Right atrium auricular region (tissue), 2 donors: ENCODE results near the gene DAAM2. TPM values are rescaled to one million over a fixed set of nuclear protein-coding genes. Genes with fewer than 3 reads are reported as not detected.
A peak's percentile ranks its signal among the peaks of the same experiment; 100 is the strongest.

Experiments
- DNase-seq: peaks from one replicate; pipeline ENCODE4 v3.0.0-alpha.2; 2019; ENCODE audit warnings: low spot score
- H3K27ac ChIP-seq, 2 donors: fragments of 200-600 bp; sonication (generic); 1 replicate in 1 of 2; 2 replicates in 1 of 2; pipeline ENCODE4 v1.5.1; 2016 to 2019
- H3K27me3 ChIP-seq, 2 donors: fragments of 200-600 bp; sonication (generic); one replicate each; pipeline versions ENCODE4 v1.5.1 to v1.6.0; 2017 to 2019
- H3K36me3 ChIP-seq: fragments of 200-600 bp; sonication (generic); one replicate; pipeline ENCODE4 v1.5.1; 2016
- H3K4me1 ChIP-seq, 2 donors: fragments of 200-600 bp; sonication (generic); one replicate each; pipeline versions ENCODE4 v1.5.1 to v1.6.0; 2017 to 2019
- H3K4me3 ChIP-seq, 2 donors: fragments of 200-600 bp; sonication (generic); 1 replicate in 1 of 2; 2 replicates in 1 of 2; pipeline ENCODE4 v1.5.1; 2017 to 2019; ENCODE audit warnings: mild to moderate bottlenecking in 1 of 2, moderate library complexity in 1 of 2
- H3K9me3 ChIP-seq, 2 donors: fragments of 200-600 bp; sonication (generic); one replicate each; pipeline ENCODE4 v1.5.1; 2019
- total RNA-seq, 2 donors: library from RNA; depleted of rRNA; stranded (reverse); fragments of >200 nt; gene quantifications; one replicate each; pipeline ENCODE4 v1.1.0, GENCODE V29; 2016
- TF ChIP-seq, protein P1 (sequence below), 2 donors: fragments of 200-600 bp; sonication (generic); IDR thresholded peaks; one replicate each; pipeline ENCODE4 v1.5.1; 2019; ENCODE audit warnings: antibody characterized with exemption in 2 of 2

DAAM2 gene
- total RNA-seq, 2 donors from 2014 or later = 8.3 to 9.7 TPM

DNA sequence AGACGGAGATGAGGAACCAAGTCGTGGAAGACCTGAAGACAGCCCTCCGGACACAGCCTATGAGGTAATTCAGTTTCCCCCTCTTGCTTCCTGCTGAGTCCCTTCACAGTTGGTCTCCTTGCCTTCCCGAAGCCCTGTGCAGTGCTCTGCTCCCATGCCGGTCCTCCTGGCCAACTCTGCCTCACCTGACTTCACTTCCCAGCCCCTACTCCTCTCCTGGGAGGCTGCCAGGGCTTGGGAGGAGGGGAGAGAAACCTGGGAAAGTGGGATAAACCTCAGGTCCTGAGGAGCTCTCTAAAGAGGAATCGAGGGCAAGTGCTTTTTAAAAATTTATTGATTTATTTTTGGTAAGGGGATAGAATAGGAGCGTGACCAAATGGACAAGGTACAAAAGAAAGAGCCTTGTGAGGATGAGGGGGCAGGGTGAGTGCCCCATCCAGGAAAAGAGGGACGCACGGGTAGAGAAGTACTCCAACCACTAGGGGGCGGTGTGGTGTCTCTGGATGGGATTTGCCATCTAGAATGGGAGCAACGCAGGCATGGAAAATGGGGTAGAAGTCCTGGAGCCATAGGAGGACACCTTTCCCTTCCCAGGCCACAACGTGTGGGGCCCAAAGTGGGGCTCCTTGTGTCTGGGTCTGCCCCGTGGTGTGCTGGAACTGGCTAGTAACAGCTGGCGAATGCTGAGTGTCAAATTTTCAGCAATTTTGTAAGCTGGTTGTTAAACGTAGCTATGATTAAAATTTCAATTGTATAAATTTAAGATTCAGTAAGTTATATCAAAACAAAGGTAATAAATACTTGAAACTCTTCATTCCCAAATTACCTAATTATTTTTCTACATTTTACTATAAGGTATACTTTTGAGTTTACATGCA, 73.1 kb downstream of the DAAM2 start:
- peak; percentile 83 for DNase-seq
- H3K36me3 ChIP-seq = no peaks in the 10 kb centered on the region
- H3K27ac ChIP-seq = no peak overlapping the region
- no peaks in the 10 kb centered on the region for H3K4me1 ChIP-seq
- H3K4me3 ChIP-seq = no peak overlapping the region
- TF ChIP-seq, protein P1, sequence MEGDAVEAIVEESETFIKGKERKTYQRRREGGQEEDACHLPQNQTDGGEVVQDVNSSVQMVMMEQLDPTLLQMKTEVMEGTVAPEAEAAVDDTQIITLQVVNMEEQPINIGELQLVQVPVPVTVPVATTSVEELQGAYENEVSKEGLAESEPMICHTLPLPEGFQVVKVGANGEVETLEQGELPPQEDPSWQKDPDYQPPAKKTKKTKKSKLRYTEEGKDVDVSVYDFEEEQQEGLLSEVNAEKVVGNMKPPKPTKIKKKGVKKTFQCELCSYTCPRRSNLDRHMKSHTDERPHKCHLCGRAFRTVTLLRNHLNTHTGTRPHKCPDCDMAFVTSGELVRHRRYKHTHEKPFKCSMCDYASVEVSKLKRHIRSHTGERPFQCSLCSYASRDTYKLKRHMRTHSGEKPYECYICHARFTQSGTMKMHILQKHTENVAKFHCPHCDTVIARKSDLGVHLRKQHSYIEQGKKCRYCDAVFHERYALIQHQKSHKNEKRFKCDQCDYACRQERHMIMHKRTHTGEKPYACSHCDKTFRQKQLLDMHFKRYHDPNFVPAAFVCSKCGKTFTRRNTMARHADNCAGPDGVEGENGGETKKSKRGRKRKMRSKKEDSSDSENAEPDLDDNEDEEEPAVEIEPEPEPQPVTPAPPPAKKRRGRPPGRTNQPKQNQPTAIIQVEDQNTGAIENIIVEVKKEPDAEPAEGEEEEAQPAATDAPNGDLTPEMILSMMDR (IDR thresholded peaks at IDR 0.05) = peak; percentile 59 to 83
- H3K27me3 ChIP-seq = no peaks in the 10 kb centered on the region
- no peaks in the 10 kb centered on the region for H3K9me3 ChIP-seq

DNA sequence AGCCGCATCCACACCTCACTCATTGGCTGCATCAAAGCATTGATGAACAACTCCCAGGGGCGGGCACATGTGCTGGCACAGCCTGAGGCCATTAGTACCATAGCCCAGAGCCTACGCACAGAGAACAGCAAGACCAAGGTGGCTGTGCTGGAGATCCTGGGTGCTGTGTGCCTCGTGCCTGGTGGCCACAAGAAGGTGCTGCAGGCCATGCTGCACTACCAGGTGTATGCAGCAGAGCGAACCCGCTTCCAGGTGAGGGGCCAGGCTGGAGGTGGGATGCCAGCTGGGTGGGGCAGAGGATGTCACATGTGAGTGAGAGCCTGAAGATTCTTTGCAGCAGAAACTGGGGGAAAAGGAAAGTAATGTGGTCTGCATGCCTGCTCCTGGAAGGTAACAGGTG, 75.4 kb downstream of the DAAM2 start:
- Histone ChIP-seq H3K4me1 (no peaks in the 10 kb centered on the region), H3K36me3 (no peaks in the 10 kb centered on the region), H3K27ac (no peak overlapping the region), H3K4me3 (no peak overlapping the region), H3K27me3 (no peaks in the 10 kb centered on the region), H3K9me3 (no peaks in the 10 kb centered on the region)
- TF ChIP-seq, protein P1 (IDR thresholded peaks at IDR 0.05) = no peak
- DNase-seq = no peak

DNA sequence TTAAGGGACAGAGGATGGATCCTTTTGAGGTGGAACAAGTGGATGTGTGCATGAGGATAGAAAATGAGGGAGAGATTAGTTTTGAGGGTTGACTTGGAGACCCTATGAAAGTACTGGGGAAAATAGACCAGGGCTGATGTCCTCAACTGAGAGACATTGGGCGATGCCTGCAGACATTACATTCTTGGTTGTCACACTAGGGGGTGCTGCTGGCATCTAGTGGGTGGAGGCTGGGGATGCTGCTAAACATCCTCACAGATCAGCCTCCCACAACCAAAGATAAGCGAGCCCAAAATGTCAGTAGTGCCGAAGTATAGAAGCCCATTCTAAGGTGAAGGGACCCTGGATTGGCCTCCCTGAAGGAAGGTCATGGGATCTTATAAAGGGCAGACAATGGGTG, 78.8 kb downstream of the DAAM2 start:
- DNase-seq = no peak
- Histone ChIP-seq H3K27ac (no peak overlapping the region), H3K36me3 (peaks cover 20% of the 10 kb centered on the region), H3K27me3 (no peaks in the 10 kb centered on the region), H3K4me1 (no peaks in the 10 kb centered on the region), H3K9me3 (no peaks in the 10 kb centered on the region), H3K4me3 (no peak overlapping the region)
- TF ChIP-seq, protein P1 (IDR thresholded peaks at IDR 0.05) = no peak

DNA sequence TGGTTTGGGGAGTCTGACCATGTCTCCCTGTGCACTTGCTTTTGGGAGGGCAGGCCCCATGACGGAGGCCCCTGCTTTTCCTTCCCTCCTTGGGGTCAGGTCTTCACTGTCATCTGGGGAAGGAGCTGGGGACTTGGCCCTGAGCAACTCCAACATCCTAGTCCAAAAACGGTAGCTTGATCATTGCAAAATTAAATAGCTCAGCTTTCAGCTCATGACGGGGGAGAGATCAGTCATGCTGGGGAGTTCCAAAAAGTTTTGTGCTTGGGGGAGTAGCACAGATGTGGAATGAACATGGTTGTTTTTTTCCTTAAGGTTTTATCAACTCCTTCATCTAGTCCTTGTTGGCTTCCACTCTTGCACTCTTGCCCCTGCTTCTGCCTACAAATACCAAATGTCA, 81.3 kb downstream of the DAAM2 start:
- Histone ChIP-seq H3K27ac (no peak overlapping the region), H3K4me1 (no peaks in the 10 kb centered on the region), H3K36me3 (peaks cover 28% of the 10 kb centered on the region), H3K27me3 (no peaks in the 10 kb centered on the region), H3K9me3 (no peaks in the 10 kb centered on the region), H3K4me3 (no peak overlapping the region)
- DNase-seq = no peak
- TF ChIP-seq, protein P1 (IDR thresholded peaks at IDR 0.05) = no peak

DNA sequence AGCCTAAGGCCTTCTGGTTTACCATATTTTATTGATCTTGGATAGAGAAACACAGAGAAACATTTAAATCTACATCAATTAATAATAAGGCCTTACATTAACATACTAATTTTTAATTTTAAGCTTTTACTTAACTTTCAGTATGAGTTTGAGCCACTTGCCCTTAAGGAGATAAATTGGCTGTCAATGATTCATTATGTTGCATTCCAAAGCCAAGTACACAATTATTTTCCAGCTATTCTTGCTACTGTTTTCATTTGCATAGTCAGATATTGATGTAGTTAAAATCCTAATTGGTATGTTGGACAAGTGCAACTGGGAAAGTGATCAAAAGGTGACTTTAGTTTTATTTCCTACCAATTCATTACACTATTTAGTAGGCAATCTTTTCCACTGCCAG, 83.9 kb downstream of the DAAM2 start:
- Histone ChIP-seq H3K4me1 (no peaks in the 10 kb centered on the region), H3K27ac (no peak overlapping the region), H3K27me3 (no peaks in the 10 kb centered on the region), H3K36me3 (peaks cover 33% of the 10 kb centered on the region), H3K4me3 (no peak overlapping the region), H3K9me3 (no peaks in the 10 kb centered on the region)
- no peak for DNase-seq
- TF ChIP-seq, protein P1 (IDR thresholded peaks at IDR 0.05) = no peak
